Endothelial cell of umbilical vein (primary cell): ENCODE data around the gene PSMB3. TPM values are rescaled to one million over a fixed set of nuclear protein-coding genes. Genes with fewer than 3 reads are reported as not detected.
"Not testable (repeated sequence)": the region's sequence is repeated elsewhere in the genome, so short reads cannot be mapped to it uniquely, and the experiment has no call there.

Experiments used
- BruUV-seq: library from RNA; stranded (reverse); fragments of 400-500 nt; replicated peaks from 2 replicates; lab custom pipeline; 2021; lab: Mats Ljungman, UMichigan
- CTCF ChIA-PET: fragments of 300-600, 350-600 bp; sonication (Branson Sonifier 250); formaldehyde crosslinking; loops from one replicate; lab custom pipeline; 2021; ENCODE audit warnings: antibody characterized with exemption, inconsistent platforms; lab: Charles Lee
- POLR2A ChIA-PET: fragments of 300-600, 350-600 bp; sonication (Branson Sonifier 250); formaldehyde crosslinking; loops from one replicate; lab custom pipeline; 2021; ENCODE audit warnings: antibody characterized with exemption, inconsistent platforms; lab: Charles Lee
- DNase-seq: peaks from one replicate; pipeline ENCODE4 v3.0.0-alpha.2; 2011; ENCODE audit warnings: low read depth, low spot score
- FAIRE-seq: peaks from 2 replicates; lab custom pipeline; 2011; peaks lifted over from hg19 to GRCh38; lab: Jason Lieb, UNC
- H2AFZ ChIP-seq: 2 replicates; pipeline ENCODE4 v1.6.0; 2012; ENCODE audit warnings: low read depth, low read length, control low read depth, inconsistent platforms
- H3K27ac ChIP-seq: 2 replicates; pipeline ENCODE4 v1.5.1; 2011; ENCODE audit warnings: low read depth, mild to moderate bottlenecking, control low read depth, low read length, moderate library complexity; ENCODE audit not compliant: insufficient read depth
- H3K27me3 ChIP-seq, 2 experiments: 2 replicates each; pipeline versions ENCODE4 v1.6.0 to v1.6.1; 2011; ENCODE audit warnings: low read length in 2 of 2, mixed read lengths in 1 of 2; ENCODE audit not compliant: control insufficient read depth in 2 of 2, insufficient read depth in 2 of 2
- H3K36me3 ChIP-seq, 2 experiments: 2 replicates in 1 of 2; 3 replicates in 1 of 2; pipeline ENCODE4 v1.5.1; 2011; ENCODE audit warnings: low read length in 2 of 2, mild to moderate bottlenecking in 1 of 2, moderate library complexity in 1 of 2; ENCODE audit not compliant: control insufficient read depth in 2 of 2, insufficient read depth in 2 of 2; ENCODE audit errors: extremely low read depth in 1 of 2
- H3K4me1 ChIP-seq: 3 replicates; pipeline ENCODE4 v1.5.1; 2011; ENCODE audit warnings: mild to moderate bottlenecking, low read length; ENCODE audit not compliant: control insufficient read depth, insufficient read depth; ENCODE audit errors: extremely low read depth
- H3K4me2 ChIP-seq: 2 replicates; pipeline ENCODE4 v1.6.1; 2011; ENCODE audit warnings: low read length, control low read depth, mixed read lengths; ENCODE audit not compliant: insufficient read depth
- H3K4me3 ChIP-seq, 3 experiments: fragments of 200-600 bp in 1 of 3; sonication (generic), shearing (Covaris generic) in 1 of 3; replicated peaks in 1 of 3; 2 replicates each; pipeline ENCODE4 v1.5.1; 2011 to 2016; ENCODE audit warnings: control low read depth in 3 of 3, low read length in 3 of 3, mild to moderate bottlenecking in 2 of 3, inconsistent platforms in 1 of 3, low read depth in 1 of 3, moderate library complexity in 1 of 3; ENCODE audit not compliant: insufficient read depth in 1 of 3
- H3K79me2 ChIP-seq: 2 replicates; pipeline ENCODE4 v1.6.0; 2012; ENCODE audit warnings: low read length, inconsistent platforms; ENCODE audit not compliant: control insufficient read depth, insufficient read depth
- H3K9ac ChIP-seq: replicated peaks from 2 replicates; pipeline ENCODE3; 2011; ENCODE audit warnings: low read length, control low read depth; ENCODE audit not compliant: insufficient read depth; ENCODE audit errors: extremely low read depth
- H3K9me1 ChIP-seq: replicated peaks from 3 replicates; pipeline ENCODE4 v1.6.0; 2011; ENCODE audit warnings: mild to moderate bottlenecking, low read length; ENCODE audit not compliant: control insufficient read depth, insufficient read depth; ENCODE audit errors: extremely low read depth
- H3K9me3 ChIP-seq: replicated peaks from 2 replicates; pipeline ENCODE4 v1.5.1; 2012; ENCODE audit warnings: low read length, inconsistent platforms; ENCODE audit not compliant: control insufficient read depth, insufficient read depth
- H4K20me1 ChIP-seq: replicated peaks from 2 replicates; pipeline ENCODE3; 2011; ENCODE audit warnings: mild to moderate bottlenecking, low read length; ENCODE audit not compliant: control insufficient read depth, insufficient read depth; ENCODE audit errors: extremely low read depth
- CTCF ChIP-seq, 2 donors: IDR thresholded peaks; 1 replicate in 1 of 2; 2 replicates in 1 of 2; pipeline ENCODE4 v1.5.1; 2011; ENCODE audit warnings: low read length in 2 of 2, mild to moderate bottlenecking in 2 of 2, moderate library complexity in 2 of 2, control low read depth in 1 of 2, inconsistent platforms in 1 of 2, low read depth in 1 of 2; ENCODE audit not compliant: insufficient read depth in 1 of 2; ENCODE audit errors: extremely low read depth in 1 of 2
- EZH2 ChIP-seq: IDR thresholded peaks from 2 replicates; pipeline ENCODE4 v1.6.1; 2012; ENCODE audit warnings: borderline replicate concordance, low read depth, mild to moderate bottlenecking, moderate library complexity, low read length, inconsistent platforms; ENCODE audit not compliant: severe bottlenecking
- FOS ChIP-seq: IDR thresholded peaks from 2 replicates; pipeline ENCODE4 v1.6.1; 2011; ENCODE audit warnings: mild to moderate bottlenecking, low read length, moderate library complexity, borderline replicate concordance; ENCODE audit not compliant: insufficient read depth
- GATA2 ChIP-seq: IDR thresholded peaks from 2 replicates; pipeline ENCODE4 v1.7.0; 2011; ENCODE audit warnings: low read depth, mild to moderate bottlenecking, moderate library complexity, mixed read lengths, low read length; ENCODE audit not compliant: insufficient read length, insufficient read depth
- JUN ChIP-seq: IDR thresholded peaks from 2 replicates; pipeline ENCODE4 v1.6.1; 2011; ENCODE audit warnings: borderline replicate concordance, low read depth; ENCODE audit not compliant: insufficient read length, insufficient read depth
- MAX ChIP-seq: IDR thresholded peaks from 2 replicates; pipeline ENCODE4 v1.6.1; 2011; ENCODE audit not compliant: insufficient read depth, insufficient read length
- MYC ChIP-seq: IDR thresholded peaks from one replicate; pipeline ENCODE4 v1.6.1; 2011; ENCODE audit warnings: mild to moderate bottlenecking, low read depth, low read length
- POLR2A ChIP-seq: IDR thresholded peaks from 2 replicates; pipeline ENCODE4 v1.6.1; 2012; ENCODE audit warnings: low read depth, mild to moderate bottlenecking, control low read depth, low read length
- POLR2AphosphoS5 ChIP-seq: IDR thresholded peaks from 2 replicates; pipeline ENCODE4 v1.6.1; 2012; ENCODE audit warnings: low read depth, mild to moderate bottlenecking, control low read depth, low read length, moderate library complexity; ENCODE audit not compliant: insufficient read depth
- dilution Hi-C: fragments of 300-500 bp; cut with MboI; formaldehyde crosslinking; loops from one replicate; pipeline ENCODE4 v1.15.0; 2019; ENCODE audit warnings: low sequenced_read_pairs; ENCODE audit not compliant: extremely low pct_ligation_motif_present
- intact Hi-C: fragments of 100-400 bp; cut with micrococcal nuclease; formaldehyde crosslinking; loops from one replicate; pipeline ENCODE4 v1.10.0; 2022
- polyA plus RNA-seq, 4 experiments: library from polyadenylated mRNA; depleted of rRNA in 3 of 4; stranded (reverse) in 3 of 4; unstranded in 1 of 4; fragments of >200 nt; gene quantifications; 2 replicates each; pipeline versions ENCODE4 v1.2.1 to v1.2.3, GENCODE V29; 2011 to 2012; ENCODE audit warnings: missing spikeins in 1 of 4
- total RNA-seq: library from RNA; stranded (reverse); gene quantifications from 2 replicates; pipeline ENCODE4 v1.2.3, GENCODE V29; 2021

The PSMB3 gene
- total and polyA plus RNA-seq, 2 donors (not counting 3 experiments of a cell fraction or from before 2014, with no cell fraction given): 213 to 685 TPM

GRCh38 chr17:38725066-38725465, 27.5 kb upstream of the PSMB3 start:
- H3K9me1 ChIP-seq: no peaks in the 10 kb centered on the region
- intact Hi-C loops (no loop called here), dilution Hi-C loops (no loop called here)
- no peak for TF ChIP-seq GATA2
- TF ChIP-seq JUN: no peak
- TF ChIP-seq POLR2A: no peak
- TF ChIP-seq MAX: no peak
- no peak for TF ChIP-seq CTCF (IDR thresholded peaks at IDR 0.05; ENCODE audit: extremely low read depth in 1 of 2, insufficient read depth in 1 of 2, low read depth in 1 of 2, low read length in 2 of 2)
- TF ChIP-seq FOS: no peak
- no peak for TF ChIP-seq EZH2
- TF ChIP-seq MYC: no peak
- no peak for TF ChIP-seq POLR2AphosphoS5
- peaks cover 10% of the 10 kb centered on the region for H3K4me1 ChIP-seq
- H3K79me2 ChIP-seq: no peaks in the 10 kb centered on the region
- FAIRE-seq (no peak), DNase-seq (no peak)
- H4K20me1 ChIP-seq: no peaks in the 10 kb centered on the region
- peaks cover 5 to 11% of the 10 kb centered on the region in 2 experiments for H3K36me3 ChIP-seq
- no peak overlapping the region for H3K27ac ChIP-seq
- BruUV-seq: no TSS peak
- ChIA-PET POLR2A (interaction anchor here (0.7 kb wide), 1 partner anchor 30 kb away, joined by 3 read pairs; no protein-coding TSS in a partner anchor), CTCF (interaction anchor here (1.4 to 2.5 kb wide), 3 partner anchors 10 to 48 kb away, joined by 4 to 17 read pairs (median 6); no protein-coding TSS in a partner anchor)
- no peak overlapping the region for H3K4me2 ChIP-seq
- no peak overlapping the region for H3K9ac ChIP-seq
- no peaks in the 10 kb centered on the region for H3K9me3 ChIP-seq
- H3K27me3 ChIP-seq: no peaks in the 10 kb centered on the region
- no peak overlapping the region for H2AFZ ChIP-seq
- no peak overlapping the region for H3K4me3 ChIP-seq

- H3K4me1 ChIP-seq: peaks cover 18% of the 10 kb centered on the region
- H3K9me1 ChIP-seq, H2AFZ ChIP-seq, DNase-seq, intact Hi-C loops, H3K4me3 ChIP-seq, H3K4me2 ChIP-seq, FAIRE-seq, CTCF ChIA-PET, H3K79me2 ChIP-seq, dilution Hi-C loops, H3K27me3 ChIP-seq, POLR2A ChIA-PET, H3K9ac ChIP-seq, H3K36me3 ChIP-seq, BruUV-seq, H4K20me1 ChIP-seq, H3K9me3 ChIP-seq, H3K27ac ChIP-seq: not testable (repeated sequence)
Measured at GRCh38 chr17:38726145-38726544, 26.4 kb upstream of the PSMB3 start.
